Embryonic facial prominence (tissue), 1 donor: ENCODE data around the gene N4BP2L2.

Source experiments
- DNase-seq: peaks from one replicate; pipeline ENCODE4 v3.0.0-alpha.2; 2016; ENCODE audit errors: extremely low spot score

The N4BP2L2 gene

DNA sequence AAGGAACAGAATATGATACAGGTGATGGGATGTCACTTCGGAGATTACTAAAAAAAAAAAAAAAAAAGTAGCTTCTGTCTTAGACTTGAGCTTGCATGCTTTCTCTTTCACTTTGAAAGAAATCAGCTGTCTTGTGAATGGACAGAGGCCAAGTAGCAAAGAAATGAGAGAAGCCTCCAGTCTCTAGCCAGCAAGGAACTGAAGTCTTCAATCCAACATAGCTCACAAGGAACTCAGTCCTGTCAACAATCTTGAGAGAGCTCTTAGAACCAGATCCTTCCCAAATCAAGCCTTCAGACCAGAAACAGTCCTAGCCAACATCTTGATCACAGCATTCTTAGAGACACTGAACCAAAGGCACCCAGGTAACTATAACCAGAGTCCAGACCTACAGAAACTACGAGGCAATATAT is 7.7 kb downstream of the N4BP2L2 start:
- DNase-seq: no peak

DNA sequence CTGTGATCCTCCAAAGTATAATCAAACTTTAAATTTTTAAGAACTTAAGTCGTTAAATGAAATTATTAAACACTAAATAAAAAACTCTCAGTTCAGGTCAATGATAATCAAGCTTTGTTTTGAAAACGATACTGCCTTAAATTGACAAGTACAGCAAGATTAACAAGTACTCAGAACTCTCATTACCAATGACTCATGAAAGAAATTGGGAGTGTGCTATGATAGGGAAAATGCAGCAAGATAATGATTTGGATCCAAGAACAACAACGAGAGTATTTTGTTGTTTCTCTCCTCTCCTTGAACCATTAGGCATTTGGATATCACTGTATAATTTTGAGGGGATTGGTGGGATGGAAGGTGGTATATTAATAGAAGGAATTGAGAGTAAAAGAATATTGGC is 10.2 kb downstream of the N4BP2L2 start:
- no peak for DNase-seq

DNA sequence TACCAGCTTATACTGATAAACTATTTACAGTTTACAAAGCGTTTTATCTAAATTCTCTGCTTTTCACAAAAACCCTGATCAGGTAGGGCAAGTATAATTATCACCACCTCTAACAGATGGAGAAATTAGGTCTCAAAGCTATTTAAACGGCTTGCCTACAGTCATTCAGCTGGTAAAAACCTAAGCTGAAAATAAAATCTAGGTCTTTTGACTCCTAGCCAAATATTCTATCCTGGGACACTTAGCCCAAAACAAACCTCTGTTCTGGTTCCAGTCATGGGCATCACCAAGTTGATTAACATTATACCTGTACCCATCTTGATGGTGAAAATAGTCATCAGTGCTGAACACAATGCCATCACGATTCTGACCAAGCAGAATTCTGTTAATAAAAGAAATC is 11.4 kb downstream of the N4BP2L2 start:
- DNase-seq: no peak

- no peak for DNase-seq
Measured at GRCh38 chr13:32525766-32526165, 12.8 kb downstream of the N4BP2L2 start.

- DNase-seq: no peak
Measured at GRCh38 chr13:32515246-32515645, 23.3 kb downstream of the N4BP2L2 start.

- DNase-seq: no peak
Measured at GRCh38 chr13:32511482-32511881, 27.1 kb downstream of the N4BP2L2 start.

DNA sequence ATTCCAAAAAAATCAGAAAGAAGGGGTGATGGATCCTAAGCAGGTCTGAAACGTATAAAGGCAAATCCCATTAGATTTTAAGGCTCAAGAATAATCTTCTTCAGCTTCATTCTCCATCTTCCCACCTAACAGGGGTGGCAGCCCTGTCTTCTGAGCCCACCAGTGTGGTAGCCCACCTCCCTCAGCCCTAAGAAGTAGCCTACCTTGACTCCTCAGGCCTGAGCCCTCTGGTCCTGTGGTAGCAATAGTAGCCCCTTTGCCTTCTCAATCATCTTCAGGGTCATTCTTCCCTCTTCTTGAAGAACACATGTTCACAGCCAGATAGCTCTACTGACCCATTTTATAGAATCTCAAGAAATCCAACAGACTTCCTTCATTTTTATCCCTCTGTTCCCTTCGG is 33.7 kb downstream of the N4BP2L2 start:
- no peak for DNase-seq

DNA sequence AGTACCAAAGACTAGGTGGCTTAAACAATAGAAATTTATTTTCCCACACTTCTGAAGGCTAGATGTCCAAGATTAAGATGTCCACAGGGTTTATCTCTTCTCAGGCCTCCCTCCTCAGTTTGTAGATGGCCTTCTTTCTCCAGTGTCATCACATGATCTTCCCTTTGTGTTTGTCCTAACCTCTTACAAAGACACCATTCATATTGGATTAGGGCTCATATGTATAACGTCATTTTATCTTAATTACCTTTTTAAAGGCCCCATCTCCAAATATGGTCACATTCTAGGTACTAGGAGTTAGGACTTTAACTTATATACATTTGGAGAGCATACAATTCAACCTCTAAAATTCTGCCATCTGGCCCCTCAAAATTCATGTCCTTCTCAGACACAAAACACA is 34.3 kb downstream of the N4BP2L2 start:
- no peak for DNase-seq

DNA sequence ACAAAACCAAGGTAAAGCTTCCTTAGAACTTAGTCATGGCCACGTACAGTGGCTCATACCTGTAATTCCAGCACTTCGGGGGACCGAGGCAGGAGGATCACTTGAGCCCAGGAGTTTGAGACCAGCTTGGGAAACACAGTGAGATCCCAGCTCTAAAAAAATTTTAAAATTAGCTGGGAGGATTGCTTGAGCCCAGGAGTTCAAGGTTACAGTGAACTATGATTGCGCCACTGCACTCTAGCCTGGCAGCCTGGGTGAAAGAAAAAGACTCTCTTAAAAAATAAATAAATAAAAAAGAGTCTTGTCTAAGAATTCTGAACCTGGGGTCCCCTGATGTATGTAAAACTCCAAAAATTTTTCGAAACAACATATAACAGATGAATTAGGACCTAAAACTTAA is 34.9 kb downstream of the N4BP2L2 start:
- no peak for DNase-seq

- no peak for DNase-seq
Measured at GRCh38 chr13:32501064-32501463, 37.5 kb downstream of the N4BP2L2 start.

DNA sequence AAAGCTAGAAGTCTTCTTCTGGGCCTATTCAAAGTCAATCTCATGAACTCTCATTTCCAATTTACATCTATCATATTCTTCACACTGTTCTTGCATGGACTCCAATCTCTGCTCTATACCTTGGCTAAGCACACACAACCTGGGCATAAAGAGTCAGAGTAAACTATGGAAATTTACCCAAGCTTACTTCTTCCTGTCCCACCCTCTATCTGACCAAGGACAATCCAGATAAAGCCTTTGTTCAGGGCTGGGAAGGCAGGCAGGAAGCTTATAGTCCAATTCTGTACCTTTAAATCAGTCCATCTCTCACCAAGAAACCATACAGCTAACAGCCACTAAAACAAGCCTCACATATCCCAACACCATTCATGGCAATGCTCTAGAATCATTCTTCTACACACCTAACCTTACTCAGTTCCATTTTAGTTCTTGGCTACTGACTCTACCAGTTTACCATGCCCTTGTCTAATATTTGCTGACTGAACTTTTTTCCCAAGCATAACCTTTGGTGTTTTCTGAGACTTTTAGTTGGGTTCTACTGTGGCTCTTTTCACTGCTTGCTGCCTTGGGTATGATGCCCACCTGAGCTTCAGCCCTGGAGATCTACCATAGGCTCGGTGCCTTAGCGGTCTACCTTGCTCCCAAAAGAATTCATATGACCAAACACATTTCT is 38.9 kb downstream of the N4BP2L2 start:
- DNase-seq: no peak

DNA sequence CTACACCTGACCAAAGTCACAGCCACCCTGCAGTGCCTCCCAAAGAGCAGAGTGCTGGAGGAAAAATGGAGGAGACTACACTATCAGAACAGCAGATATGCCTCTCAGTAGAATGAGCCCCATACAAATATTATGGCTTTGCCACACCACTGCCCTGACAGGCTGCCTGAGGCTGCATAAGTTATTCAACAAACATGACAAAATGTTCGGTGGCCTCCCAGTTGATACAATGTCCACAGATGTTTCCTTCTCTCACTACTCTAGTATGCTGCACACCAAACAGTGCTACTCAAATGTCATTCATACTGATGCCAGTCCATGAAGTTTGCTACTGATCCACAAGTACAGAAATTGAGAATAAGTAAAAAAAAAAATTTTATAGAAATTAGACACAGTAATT is 41.0 kb downstream of the N4BP2L2 start:
- DNase-seq: no peak

DNA sequence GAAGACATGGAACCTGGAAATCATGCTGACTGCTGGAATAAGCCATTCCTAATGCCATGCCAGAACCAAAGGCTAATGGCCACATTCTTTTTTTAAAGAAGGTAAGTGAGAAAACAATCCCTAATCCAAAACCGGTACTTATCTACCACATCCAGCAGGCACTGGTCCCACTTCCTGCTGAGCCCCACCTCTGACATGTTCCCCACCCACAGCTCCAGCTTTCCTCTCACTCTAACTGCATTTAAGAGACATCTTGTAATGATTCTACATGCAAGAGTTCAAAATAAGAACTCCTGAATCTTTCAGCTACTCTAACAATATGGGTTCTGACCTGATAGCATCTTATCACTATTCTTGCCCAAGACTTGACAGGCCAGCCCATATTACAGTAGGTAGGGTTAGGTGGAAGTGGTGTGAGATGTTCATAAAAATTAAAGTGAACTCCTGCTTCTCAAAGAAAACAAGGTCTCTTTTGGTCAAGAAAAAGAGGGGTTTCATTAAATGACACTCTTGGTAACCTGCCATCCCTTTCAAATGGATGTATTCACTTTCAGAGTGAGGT is 41.9 kb downstream of the N4BP2L2 start:
- DNase-seq: no peak

DNA sequence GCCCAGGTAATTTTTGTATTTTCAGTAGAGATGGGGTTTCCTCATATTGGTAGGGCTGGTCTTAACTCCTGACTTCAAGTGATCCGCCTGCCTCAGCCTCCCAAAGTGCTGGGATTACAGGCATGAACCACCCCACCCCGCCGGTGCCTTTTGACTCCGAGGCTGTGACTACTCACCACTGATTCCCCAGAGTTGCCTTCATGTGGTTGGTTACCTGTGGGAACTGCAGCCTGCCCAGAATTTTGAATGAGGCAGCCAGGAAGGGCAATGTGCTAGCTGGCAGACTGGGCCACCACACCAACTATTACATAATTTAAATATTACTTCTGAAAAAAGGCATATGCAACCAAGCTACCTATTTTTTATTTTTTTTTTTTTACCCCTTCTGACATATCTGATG is 42.8 kb downstream of the N4BP2L2 start:
- DNase-seq: no peak

DNA sequence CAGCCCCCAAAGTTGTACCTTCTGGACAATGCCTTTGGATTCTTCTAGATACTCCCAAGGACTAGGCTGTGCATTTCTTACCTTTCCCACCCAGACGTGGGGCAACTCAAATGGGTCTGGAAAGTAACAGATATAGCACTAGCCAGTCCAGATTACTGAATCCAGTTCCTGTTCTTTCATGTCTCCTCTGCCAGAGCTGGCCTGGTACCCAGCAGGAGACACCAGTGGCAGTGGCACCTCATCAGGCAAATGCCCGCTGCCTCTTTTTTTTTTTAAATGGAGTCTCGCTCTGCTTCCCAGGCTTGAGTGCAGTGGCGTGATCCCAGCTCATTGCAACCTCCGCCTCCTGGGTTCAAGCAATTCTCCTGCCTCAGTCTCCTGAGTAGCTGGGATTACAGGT is 43.2 kb downstream of the N4BP2L2 start:
- DNase-seq: no peak

GRCh38 chr13:32491028-32491427 is 47.6 kb downstream of the N4BP2L2 start:
- DNase-seq: no peak

GRCh38 chr13:32476892-32477291 is 61.7 kb downstream of the N4BP2L2 start:
- no peak for DNase-seq

DNA sequence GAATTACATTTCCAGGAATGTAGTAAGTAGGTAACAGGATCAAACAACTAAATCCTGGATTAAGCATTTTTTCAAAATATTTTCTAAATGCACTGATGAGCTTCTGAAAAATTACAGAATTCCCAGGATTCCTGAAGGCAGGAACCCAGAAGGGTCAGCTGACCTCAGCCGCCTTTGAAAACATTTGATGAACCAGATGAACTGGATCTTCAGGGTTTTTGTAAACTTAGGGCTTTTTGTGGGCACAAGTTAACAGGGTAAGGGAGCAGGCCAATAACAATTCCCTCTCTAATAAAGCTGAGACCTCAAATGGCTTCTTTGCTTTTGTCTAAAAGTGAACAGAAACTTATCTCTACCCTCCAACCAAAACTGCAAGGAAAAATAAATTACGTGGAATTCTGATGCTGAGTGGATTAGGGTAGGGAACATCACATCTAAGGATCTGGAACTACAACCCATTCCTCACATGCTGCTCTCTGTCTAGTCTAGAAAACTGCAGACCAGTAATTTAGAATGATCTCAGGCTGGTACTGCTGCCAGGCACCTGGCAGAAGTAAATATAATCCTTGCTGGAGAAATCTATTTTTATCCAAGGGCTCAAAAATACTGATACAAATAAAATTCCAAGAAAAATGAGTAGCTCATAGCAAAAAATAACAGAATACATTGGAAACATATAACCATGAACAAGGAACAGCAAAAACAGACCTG is 62.4 kb downstream of the N4BP2L2 start:
- no peak for DNase-seq

GRCh38 chr13:32474999-32475792 is 63.4 kb downstream of the N4BP2L2 start:
- DNase-seq: no peak

DNA sequence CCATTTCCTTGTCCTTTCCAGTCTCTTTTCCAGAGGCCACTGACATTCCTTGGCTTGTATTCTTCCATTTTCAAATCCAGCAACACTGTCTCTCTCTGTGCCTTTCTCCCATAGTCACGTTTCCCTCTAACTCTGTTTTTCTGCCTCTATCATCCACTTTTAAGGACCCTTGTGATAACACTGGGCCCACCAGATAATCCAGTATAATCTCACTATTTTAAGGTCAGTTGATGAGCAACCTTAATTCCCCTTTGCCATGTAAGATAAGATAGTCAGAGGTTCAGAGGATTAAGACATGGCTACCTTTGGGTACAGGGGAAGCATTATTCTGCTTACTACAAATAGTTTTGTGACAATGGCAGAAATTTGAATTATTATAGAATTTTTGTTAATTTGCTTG is 64.9 kb downstream of the N4BP2L2 start:
- DNase-seq: no peak

GRCh38 chr13:32472194-32472621 is 66.4 kb downstream of the N4BP2L2 start:
- no peak for DNase-seq

DNA sequence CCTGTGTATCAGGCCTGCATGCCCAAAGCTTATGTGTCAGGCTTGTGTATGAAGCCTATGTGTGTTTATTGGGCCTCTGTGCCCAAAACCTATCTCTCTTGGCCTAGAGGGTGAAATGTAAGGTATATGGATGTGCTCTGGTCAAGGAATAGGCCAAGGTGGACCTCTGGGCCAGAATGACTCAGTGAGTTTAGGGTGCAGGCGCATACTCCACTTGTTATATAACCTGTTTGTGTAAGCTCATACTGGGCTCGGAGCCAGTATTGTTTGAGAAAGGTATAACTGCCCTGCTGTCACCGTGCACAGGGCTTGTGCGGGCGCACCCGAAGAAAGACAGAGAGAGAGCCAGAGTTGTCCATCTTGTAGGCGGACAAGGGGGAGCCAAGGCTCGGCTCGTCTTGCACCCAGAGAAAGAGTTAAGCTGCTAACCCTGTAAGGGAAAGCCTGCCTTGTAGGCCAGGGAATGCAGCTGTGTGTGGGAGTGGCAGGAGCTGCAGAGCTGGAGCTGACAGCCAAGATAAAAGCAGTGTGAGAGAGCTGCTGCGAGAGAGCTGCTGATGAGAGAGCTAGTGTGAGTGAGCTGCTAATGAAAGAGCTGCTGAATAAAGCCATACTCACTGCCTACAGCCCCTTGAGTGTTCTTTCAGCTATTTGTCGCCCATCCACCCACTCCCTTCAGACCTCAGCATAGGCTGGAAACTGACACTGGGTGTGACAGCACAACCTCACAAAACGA is 67.2 kb downstream of the N4BP2L2 start:
- no peak for DNase-seq
